UCSD-AML1 (cell line): ENCODE data around the gene RIT2.
"Not testable (repeated sequence)": the region's sequence is repeated elsewhere in the genome, so short reads cannot be mapped to it uniquely, and the experiment has no call there.

ENCODE experiments used
- DNase-seq: peaks from one replicate; lab custom pipeline; 2025; ENCODE audit not compliant: unreplicated experiment; lab: John Stamatoyannopoulos, UW

Gene RIT2

DNA sequence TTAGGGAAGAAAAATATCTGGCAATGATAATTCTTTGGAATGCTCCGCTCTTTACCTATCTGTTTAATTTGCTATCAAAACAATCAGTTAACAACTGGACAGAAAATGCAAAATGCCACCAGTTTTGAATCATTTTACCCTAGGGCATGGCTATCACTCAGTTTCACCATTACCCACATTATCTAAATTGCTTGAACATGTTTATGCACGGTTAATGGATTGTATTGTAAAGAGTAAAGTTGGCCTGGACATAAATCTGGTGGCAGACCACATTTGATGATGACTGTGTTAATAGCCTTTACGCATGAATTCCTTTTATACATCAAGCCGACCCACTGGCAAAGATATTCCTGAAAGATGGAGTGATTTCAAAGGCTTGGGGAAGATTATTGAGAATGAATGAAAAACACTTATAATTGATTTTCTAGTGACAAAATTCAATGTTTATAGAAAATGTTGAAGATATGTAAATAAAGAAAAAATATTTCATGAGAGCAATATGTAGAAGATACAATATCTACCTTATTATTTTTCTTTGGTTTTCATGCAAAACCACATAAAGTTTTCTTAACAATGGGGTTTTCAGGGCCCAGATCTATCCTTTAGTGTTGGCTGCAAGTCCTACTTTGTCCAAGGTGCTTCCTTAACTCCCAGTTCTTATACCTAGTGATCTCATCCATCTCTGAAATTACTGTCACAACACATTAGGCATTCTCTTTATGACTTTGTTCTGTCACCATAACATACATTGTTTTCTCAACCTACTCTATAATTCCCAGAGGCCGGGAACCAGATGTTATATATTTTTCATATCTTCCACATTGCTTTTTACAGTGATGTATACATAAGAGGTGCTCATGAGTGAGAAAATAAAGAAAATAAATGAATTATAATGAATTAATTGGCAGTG, 265.1 kb downstream of the RIT2 start:
- no peak for DNase-seq

DNA sequence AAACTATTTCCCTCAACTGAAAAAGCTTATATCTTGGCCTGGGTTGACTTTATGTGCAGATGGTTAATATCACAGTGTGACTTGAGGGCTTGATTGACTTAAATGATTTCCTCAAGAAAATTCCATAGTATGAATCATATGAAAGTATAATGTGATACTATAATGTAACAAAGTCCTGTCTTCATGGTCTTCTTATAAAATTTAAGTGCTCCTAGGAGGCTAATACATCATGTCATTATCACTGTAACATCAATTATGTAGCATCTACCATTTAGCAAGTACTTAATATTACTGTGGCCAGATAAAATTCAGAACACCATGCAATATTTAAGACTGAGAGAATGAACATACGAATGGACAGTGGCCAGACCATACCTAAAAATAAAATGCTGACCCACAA, 276.1 kb downstream of the RIT2 start:
- no peak for DNase-seq

DNA sequence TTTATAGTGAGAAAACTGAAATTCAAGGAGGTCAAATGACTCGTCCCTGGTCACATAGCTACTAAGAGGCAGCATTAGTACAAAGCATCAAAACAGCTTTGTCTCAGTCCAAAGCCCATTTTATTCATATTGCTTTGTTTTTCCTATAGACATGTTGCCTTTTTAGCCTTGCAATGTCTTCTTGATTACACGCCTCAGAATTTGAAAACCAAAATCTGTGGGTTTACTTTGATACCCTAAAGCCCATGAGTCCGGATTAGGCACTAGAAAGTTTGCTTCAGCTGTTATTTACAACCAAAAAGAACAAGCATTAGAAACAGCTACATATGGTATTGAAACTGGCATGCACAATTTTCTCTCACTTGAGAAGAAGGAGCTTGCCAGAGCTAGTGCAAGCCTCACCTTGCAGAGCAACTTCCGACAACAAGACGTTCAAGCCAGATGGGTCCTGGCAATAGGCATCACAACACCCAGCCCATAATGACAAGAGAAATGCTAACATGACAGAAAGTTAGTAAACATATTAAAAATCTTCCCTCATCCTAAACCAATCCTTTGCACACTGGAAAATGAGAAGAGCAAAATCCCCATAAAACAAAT, 276.8 kb downstream of the RIT2 start:
- no peak for DNase-seq

DNA sequence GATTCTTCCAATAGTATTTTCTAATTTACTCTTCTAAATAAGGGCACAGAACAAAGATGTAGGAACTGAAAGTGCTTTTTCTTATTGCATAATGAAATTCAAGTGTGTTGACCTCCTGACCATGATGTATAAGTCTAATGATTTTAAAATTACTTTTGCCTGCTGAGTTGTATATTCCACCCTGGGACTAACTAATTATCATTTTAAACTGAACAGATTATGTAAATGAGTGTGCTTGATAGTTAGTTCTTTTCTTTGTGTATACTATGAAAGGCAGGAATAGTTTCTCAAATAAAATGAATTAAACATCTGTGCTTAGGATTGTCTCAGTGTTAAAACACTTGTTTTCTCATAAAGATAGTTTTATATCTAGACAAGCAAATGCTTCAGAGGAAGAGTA, 284.5 kb downstream of the RIT2 start:
- DNase-seq: no peak

DNA sequence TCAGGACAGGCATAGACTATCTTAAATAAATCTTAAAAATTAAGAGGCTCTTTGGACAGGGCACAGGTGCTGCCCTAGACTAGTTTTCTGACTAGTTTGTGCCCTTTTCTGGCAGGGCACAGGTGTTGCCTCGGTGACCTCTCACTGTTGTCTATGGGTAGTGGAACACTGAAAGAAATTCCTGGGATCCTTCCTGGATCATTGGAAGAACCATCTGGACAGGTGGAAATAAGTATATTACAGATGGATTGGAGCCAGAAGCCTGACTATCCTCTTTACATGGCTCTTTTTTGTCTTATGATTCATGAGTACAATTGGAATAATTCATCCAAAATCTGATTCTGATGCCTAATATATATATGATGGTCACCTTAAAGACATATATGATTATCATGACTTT, 286.6 kb downstream of the RIT2 start:
- no peak for DNase-seq

DNA sequence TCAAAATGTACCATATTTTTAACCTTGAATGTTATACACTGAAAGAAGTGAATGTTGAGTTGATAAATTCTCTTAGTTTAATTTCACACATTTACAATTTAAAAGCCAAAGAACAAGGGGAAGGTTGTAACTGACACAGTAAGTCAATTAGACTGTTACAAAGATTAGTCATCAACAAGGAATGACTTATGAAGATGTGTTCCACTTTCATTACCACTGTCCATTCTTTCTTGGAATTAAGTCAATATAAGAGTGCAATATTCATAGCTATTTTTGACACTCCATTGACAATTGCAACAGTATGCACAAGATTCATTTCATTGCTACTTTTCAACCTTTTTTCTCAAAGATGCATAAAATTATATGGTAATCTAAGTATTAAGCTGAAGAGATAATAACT, 291.3 kb downstream of the RIT2 start:
- no peak for DNase-seq

DNA sequence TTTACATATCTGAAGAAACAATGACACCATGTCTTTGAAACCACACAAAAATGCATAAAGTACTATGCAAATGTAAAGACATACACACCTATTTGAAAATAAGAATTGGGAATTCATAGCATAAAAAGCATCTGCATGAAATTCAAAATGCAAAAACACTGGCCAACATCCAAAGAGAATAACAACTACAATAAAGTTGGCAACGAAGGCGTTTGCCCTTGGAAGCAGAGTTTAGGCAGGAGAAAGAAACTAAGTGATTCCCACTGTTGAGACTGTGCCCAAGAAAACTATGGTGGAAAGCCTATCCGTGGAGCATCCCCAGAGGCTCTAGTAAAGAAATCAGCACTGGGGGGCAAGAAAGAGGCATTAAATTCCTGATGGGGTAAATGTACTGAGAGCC, 292.8 kb downstream of the RIT2 start:
- no peak for DNase-seq

DNA sequence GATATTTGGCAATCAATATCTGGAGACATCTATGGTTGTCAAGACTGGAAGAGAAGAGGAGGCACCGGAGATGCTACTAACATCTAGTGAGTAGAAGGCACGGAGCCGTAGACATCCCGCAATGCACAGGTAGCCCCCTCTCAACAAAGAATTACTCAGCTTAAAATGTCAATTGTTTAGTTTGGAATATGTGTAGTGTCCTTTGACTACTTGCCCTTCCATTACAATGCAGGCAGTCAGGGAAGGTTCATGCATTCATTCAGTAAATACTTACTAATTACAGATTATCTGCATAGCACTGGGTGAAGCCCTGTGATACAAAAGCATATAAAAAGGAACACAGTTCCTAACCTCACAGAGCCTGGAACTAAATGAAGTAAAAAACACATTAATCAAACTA, 294.0 kb downstream of the RIT2 start:
- DNase-seq: no peak

DNA sequence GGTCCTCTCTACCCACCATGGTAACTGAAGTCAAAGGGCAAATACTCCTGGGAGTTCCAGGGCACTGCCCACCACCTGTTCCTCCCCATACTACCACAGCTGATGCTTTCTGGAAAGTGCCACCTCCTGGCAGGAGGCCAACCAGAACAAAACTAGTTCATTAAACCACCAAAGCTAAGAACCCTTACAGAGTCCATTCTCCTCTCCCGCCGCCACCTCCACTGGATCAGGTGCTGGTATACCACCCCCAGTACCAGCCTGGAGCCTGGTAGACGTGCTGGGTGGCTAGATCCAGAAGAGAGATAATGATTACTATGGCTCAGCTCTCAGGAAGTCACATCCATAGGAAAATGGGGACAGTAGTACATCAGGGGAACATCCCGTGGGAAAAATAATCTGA, 300.9 kb downstream of the RIT2 start:
- DNase-seq: no peak

DNA sequence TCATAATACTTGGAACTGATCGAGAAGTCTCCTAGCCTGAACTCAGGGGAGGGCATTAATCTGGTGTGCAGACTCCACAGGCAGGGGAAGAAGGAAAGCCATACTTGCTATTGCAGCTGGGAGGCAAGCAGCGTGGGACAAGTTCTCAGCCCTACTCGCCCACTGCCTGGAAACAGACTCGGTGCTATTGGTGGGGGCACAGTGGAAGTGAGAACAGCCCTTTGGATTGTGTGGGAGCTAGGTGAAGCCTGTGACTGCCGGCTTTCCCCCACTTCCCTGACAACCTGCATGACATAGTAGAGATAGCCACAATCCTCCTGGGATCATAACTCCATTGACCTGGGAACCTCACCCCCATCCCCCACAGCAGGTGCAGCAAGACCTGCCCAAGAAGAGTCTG, 301.3 kb downstream of the RIT2 start:
- DNase-seq: no peak

DNA sequence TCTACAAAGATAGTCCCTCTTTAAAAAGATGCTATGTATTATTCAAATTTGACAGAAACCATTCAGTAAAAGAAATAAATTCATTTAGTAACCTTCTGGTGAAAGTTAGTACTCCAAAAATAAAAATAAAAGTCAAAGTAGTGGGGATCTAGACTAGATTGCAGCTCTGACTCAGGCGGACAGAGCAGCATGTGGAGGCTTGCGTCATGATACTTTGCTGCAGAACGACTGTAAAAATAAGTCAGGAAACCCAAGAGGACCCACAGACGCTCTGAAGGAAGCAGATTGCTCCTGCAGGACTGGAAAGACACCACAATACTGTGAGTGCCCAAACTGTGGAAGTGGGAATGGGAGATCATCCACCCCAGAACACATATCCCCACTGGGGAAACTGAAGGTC, 301.9 kb downstream of the RIT2 start:
- no peak for DNase-seq

DNA sequence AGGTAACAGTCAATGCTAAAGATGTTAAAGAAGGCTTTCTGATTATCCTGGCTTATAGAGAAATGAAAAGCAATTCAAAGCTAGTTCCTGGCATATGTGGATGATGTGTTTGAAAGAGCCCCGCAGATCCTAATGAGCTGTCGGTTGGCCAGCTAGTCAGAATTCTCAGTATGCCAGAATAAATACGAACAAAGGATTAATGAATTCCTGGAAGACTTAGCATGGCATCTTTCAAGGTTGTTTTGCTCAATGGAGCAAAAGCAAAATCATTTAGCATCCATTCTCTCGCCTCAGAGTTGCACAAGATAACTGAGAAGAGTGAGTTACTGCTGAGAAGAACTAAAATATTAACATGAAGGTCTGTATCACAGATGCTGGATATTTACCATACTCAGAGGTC, 307.6 kb downstream of the RIT2 start:
- DNase-seq: no peak

DNA sequence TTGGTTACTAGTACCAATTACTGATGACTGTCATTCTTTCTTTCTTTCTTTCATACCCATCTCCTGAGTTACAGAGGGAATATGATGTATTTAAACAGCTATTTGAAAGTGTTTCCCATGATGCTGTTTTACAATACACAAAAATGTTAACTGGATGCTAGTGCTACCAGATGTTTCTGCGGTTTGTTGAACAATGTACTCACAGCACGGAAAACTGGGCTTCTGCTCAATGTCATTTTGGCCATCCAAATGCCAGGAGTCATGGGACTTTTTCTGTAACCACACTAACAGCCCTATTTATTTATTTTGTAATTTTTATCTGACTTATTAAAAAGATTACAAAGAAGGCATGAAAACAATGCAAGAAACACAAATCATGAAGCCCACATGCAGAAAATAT, 313.8 kb downstream of the RIT2 start:
- no peak for DNase-seq

DNA sequence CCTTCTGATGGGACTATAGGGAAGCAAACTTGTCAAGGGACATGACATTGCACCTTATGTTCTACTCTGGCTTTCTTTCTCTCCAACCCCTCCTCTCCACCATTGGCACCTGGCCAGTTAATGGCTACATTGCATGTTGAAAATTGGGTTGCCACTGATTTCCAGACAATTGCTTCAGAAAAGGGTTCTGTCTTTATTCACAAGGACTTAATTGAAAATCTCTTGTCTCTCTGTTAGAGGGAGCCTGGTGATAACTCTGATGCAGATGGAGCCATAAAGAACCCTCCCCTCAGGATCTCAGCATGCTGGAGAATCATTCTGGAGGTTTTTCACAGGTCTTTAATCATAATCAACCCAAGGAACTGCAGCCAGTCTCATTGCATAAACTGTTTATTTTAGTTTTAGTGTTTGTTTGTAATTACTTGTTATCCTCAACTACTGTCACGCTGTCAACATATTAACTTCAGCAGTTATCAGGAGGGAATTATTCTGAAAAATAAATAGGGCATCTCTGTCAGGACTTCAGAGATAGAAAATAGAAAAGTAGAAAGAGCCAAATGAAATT, 316.8 kb downstream of the RIT2 start:
- DNase-seq: no peak

DNA sequence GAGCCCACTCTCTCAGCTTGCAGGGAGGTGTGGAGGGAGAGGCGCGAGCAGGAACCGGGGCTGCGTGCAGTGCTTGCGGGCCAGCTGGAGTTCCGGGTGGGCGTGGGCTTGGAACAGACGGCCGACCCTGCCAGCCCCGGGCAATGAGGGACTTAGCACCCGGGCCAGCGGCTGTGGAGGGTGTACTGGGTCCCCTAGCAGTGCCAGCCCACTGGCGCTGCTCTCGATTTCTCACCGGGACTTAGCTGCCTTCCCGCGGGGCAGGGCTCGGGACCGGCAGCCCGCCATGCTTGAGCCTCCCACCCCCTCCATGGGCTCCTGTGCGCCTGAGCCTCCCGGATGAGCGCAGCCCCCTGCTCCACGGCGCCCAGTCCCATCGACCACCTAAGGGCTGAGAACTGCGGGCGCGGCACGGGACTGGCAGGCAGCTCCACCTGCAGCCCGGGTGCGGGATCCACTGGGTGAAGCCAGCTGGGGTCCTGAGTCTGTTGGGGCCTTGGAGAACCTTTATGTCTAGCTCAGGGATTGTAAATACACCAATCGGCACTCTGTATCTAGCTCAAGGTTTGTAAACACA, 320.2 kb downstream of the RIT2 start:
- DNase-seq: not testable (repeated sequence)

DNA sequence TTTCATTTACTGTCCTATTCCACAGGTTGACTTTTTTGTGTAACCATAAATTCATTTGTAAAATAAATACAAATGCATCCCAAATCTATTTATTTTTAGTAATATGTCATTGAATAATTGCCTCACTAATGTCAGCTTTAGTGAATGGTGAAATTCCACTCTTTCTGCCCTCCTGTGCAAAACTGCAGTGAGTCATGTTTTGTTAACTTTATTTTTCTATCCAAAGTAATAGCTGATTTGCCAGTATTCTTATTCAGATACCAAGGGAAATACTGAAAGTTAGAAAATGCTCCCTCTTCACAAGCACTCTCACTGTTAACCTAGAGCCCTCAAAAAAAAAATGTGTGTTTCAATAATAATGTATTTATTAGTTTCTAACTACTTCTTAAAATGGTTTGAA, 322.8 kb downstream of the RIT2 start:
- no peak for DNase-seq

DNA sequence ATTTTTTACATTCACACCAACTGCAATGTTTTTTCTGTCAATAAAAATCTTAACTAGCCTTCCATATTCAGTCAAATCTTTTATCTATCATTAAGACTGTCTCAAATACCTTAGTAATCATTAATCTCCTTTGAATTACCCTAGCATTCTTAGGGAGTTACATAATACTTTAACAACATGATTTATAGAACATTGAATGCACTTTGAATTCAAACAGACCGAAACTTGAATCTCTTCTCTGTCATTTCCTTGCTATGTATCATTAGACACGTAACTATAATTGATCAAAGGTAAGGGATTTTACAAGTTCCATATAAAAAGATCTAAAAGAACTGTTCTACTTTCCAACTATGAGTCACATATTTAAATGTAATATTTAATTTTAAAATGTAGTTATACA, 330.9 kb downstream of the RIT2 start:
- no peak for DNase-seq

DNA sequence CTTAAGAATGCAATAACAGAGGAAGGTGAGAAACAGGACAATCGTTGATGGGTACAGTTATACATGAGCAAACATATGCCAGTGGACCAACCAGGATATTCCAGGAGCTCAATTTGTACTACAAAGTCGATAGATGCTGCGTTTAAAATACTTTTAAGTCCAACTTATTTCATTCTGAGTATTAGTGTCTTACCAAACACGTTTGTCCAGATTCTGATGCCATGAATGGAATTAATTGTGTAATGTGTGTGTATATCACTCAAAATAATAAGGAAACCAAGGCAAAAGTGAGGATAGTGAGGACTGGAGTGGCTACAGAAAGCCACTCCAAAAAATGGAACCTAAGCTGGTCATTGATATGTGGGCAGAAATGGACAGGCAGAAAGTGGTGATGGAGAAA, 332.6 kb downstream of the RIT2 start:
- no peak for DNase-seq

DNA sequence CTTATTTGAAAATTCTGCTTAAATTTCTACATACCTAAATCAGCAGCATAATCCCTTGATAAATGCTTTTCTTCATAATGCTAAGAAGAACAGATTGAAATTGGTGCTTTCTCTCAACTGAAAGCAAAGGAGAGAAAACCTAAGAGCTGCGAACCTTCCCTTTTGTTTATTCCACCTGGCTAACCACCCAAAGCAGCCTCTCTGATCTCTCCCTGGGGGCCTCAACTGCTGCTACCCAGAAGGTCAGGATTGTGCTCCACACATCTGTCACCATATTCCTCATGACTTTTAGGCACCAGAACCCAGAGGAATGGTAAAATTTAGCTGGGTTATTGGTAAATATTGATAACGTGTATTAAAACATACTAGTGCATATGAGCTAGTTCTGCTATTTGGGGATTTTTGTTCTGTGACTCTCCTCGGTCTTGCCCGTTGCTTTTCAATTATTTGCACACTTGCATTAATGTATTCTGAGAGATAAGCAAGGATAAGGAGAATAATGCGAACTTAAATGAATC, 334.1 kb downstream of the RIT2 start:
- DNase-seq: no peak

DNA sequence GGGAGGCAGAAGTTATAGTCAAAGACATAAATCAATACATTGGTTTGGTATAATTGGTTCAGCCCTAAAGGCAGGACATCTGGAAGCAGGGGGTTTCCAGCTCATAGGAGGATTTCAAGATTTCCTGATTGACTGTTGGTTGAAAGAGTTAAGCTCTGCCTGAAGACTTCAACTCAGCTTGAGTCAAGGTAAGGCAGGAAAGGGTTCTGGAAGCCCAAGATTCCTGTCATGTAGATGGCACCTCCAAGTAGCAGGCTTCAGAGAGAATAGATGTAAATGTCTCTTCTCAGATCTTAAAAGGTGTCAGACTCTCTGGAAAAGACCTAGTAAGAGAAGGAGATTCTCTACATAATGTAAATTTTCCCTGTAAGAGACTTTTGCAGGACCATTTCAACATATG, 335.3 kb downstream of the RIT2 start:
- no peak for DNase-seq

DNA sequence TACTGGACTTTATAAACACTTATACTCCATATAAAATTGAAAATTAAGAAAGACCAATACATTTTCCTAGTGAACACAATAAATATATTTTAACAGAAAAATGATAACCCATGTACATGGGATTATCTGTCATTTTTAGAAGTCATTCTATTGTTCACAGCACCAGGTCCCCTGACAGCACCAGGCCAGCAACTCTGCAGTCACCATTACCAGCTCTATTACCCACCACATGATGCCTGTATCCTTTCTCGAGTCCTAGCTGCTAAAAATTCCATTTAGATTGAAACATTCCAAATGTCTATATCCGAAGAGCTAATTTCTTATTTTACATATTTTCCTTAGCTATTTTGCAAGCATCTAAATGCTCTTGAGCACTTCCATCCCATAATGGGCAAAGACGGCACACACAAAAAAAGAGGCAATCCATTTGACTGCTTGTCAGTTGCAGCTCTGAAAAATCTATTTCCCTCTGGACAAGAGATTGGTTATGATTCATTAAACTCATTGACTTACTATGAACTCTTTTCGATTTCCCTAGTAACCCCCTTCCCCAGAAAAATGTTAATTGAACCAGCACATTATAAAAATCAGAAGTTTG, 336.9 kb downstream of the RIT2 start:
- no peak for DNase-seq
